Calu3 (cell line): ENCODE data around the gene TMEM132A. TPM values are rescaled to one million over a fixed set of nuclear protein-coding genes. Genes with fewer than 3 reads are reported as not detected.

Experiments used
- BruUV-seq: library from RNA; stranded (reverse); fragments of 400-500 nt; replicated peaks from 2 replicates; lab custom pipeline; 2021; lab: Mats Ljungman, UMichigan
- CTCF ChIA-PET: fragments of 300-600 bp; sonication (Branson Sonifier 250); formaldehyde crosslinking; loops from one replicate; lab custom pipeline; 2022; ENCODE audit warnings: antibody characterized with exemption; lab: Charles Lee
- DNase-seq: peaks from one replicate; pipeline ENCODE4 v3.0.0; 2022
- H3K27ac Mint-ChIP-seq: one replicate; pipeline ENCODE4 v1.8.0; 2022; ENCODE audit warnings: mixed read lengths; ENCODE audit not compliant: unreplicated experiment
- H3K27me3 Mint-ChIP-seq: one replicate; pipeline ENCODE4 v1.8.0; 2022; ENCODE audit warnings: mixed read lengths; ENCODE audit not compliant: unreplicated experiment
- H3K36me3 Mint-ChIP-seq: one replicate; pipeline ENCODE4 v1.8.0; 2022; ENCODE audit warnings: mild to moderate bottlenecking, moderate library complexity, mixed read lengths; ENCODE audit not compliant: insufficient read depth, unreplicated experiment
- H3K4me1 Mint-ChIP-seq: one replicate; pipeline ENCODE4 v1.8.0; 2022; ENCODE audit warnings: mild to moderate bottlenecking, low read depth, mixed read lengths; ENCODE audit not compliant: unreplicated experiment
- H3K4me3 Mint-ChIP-seq: one replicate; pipeline ENCODE4 v1.8.0; 2022; ENCODE audit warnings: mild to moderate bottlenecking, low read depth, moderate library complexity, mixed read lengths; ENCODE audit not compliant: unreplicated experiment
- H3K9me3 Mint-ChIP-seq: one replicate; pipeline ENCODE4 v1.8.0; 2022; ENCODE audit warnings: low read depth, mixed read lengths; ENCODE audit not compliant: unreplicated experiment
- intact Hi-C: fragments of 100-400 bp; cut with micrococcal nuclease; formaldehyde crosslinking; loops from one replicate; pipeline ENCODE4 v1.10.0; 2022; ENCODE audit not compliant: unreplicated experiment
- total RNA-seq: library from RNA; stranded (reverse); gene quantifications from 2 replicates; pipeline ENCODE4 v1.2.3, GENCODE V29; 2022
- TF ChIP-seq, protein P1 (sequence below): fragments of 200-600 bp; IDR thresholded peaks from one replicate; pipeline ENCODE4 v1.8.0; 2022; ENCODE audit warnings: antibody characterized with exemption; ENCODE audit not compliant: unreplicated experiment

TMEM132A gene
- total RNA-seq, 1 experiment from 2014 or later, result 116 TPM

DNA sequence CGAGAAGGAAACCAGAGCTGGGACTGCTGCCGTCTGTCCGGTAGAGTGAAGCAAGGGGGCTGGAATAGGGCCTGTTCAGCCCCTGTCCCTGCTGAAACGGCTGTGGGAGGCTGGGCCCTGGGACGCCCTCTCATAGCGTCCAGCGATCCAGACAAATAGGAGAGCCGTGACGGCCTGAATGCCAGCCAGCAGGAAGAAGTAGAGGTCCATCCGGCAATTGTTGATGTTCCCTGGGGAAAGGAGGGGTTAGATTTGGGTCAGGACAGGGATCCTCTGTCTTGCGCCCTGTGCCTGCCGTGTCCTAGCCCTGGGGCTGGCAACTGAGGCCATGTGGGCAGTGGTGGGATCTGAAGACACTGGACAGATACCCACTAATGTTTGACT lies 12.9 kb downstream of the TMEM132A start:
- Mint-ChIP-seq H3K9me3 (no peaks in the 10 kb centered on the region), H3K4me1 (no peaks in the 10 kb centered on the region), H3K36me3 (peaks cover 17% of the 10 kb centered on the region), H3K27me3 (no peaks in the 10 kb centered on the region), H3K27ac (no peak overlapping the region), H3K4me3 (no peak overlapping the region)
- TF ChIP-seq, protein P1, sequence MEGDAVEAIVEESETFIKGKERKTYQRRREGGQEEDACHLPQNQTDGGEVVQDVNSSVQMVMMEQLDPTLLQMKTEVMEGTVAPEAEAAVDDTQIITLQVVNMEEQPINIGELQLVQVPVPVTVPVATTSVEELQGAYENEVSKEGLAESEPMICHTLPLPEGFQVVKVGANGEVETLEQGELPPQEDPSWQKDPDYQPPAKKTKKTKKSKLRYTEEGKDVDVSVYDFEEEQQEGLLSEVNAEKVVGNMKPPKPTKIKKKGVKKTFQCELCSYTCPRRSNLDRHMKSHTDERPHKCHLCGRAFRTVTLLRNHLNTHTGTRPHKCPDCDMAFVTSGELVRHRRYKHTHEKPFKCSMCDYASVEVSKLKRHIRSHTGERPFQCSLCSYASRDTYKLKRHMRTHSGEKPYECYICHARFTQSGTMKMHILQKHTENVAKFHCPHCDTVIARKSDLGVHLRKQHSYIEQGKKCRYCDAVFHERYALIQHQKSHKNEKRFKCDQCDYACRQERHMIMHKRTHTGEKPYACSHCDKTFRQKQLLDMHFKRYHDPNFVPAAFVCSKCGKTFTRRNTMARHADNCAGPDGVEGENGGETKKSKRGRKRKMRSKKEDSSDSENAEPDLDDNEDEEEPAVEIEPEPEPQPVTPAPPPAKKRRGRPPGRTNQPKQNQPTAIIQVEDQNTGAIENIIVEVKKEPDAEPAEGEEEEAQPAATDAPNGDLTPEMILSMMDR, result no peak
- BruUV-seq, result no TSS peak
- CTCF ChIA-PET, result no interaction called here
- intact Hi-C loops, result no loop called here
- DNase-seq, result no peak

DNA sequence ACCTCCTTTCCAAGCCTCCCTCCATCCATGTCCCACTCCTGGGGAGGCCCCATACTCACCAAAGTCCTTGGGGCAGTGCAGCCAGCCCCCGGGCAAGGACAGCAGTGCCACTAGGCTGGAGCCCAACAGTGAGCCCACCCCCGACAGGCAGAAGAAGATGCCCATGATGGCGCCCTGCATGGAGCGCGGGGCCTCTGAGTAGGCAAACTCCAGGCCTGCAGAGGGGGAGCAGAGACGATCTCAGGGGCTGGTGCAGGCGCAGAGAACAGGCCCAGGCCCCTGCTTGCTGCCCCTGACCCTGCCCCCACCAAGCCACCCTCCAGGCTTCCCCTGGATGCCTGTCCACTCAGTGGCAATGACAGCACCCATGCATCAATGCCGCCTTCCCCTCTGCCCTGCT lies 13.6 kb downstream of the TMEM132A start:
- intact Hi-C loops, result no loop called here
- no peak overlapping the region for H3K4me3 Mint-ChIP-seq
- peaks cover 5% of the 10 kb centered on the region for H3K4me1 Mint-ChIP-seq
- H3K27ac Mint-ChIP-seq, result no peak overlapping the region
- no peak for DNase-seq
- TF ChIP-seq, protein P1, result no peak
- H3K9me3 Mint-ChIP-seq, result no peaks in the 10 kb centered on the region
- H3K27me3 Mint-ChIP-seq, result no peaks in the 10 kb centered on the region
- BruUV-seq, result no TSS peak
- CTCF ChIA-PET, result no interaction called here
- H3K36me3 Mint-ChIP-seq, result peaks cover 17% of the 10 kb centered on the region

DNA sequence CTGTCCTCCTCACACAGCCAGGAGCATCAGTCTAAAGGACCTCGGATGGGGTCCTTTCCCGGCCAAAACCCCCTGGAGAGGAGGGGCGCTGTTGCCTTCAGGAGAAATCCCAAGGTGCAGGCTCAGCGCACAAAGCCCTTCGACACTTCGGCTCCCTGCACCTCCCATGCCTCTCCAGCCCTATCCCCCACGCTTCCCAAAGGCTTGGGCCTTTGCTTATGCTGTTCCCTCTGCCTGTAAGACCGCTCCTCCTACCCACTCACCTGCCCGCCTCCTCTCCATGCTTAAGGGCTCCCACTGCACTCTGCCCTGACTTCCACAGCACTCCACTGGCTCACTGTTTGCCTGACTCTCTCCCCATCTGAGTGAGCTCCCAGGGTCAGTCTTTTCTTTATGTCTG lies 14.2 kb downstream of the TMEM132A start:
- Mint-ChIP-seq H3K4me3 (no peak overlapping the region), H3K4me1 (peaks cover 12% of the 10 kb centered on the region), H3K27me3 (no peaks in the 10 kb centered on the region), H3K9me3 (no peaks in the 10 kb centered on the region), H3K36me3 (peaks cover 17% of the 10 kb centered on the region), H3K27ac (no peak overlapping the region)
- TF ChIP-seq, protein P1, result no peak
- BruUV-seq, result no TSS peak
- intact Hi-C loops, result no loop called here
- CTCF ChIA-PET, result no interaction called here
- no peak for DNase-seq

- no peaks in the 10 kb centered on the region for H3K9me3 Mint-ChIP-seq
- no peaks in the 10 kb centered on the region for H3K27me3 Mint-ChIP-seq
- TF ChIP-seq, protein P1, result no peak
- peaks cover 13% of the 10 kb centered on the region for H3K36me3 Mint-ChIP-seq
- intact Hi-C loops, result no loop called here
- no TSS peak for BruUV-seq
- no peak overlapping the region for H3K27ac Mint-ChIP-seq
- no peak overlapping the region for H3K4me3 Mint-ChIP-seq
- CTCF ChIA-PET, result no interaction called here
- no peak for DNase-seq
- H3K4me1 Mint-ChIP-seq, result peaks cover 12% of the 10 kb centered on the region
These were observed 15.0 kb downstream of the TMEM132A start for GRCh38 chr11:60939301-60939700.
